B cell (primary cell): Measurements from ENCODE around the gene TMEM25.

Experiments used
- EZH2 ChIP-seq: IDR thresholded peaks from 2 replicates; pipeline ENCODE4 v1.6.1; 2012; ENCODE audit warnings: borderline replicate concordance, low read depth, mild to moderate bottlenecking, moderate library complexity, low read length; ENCODE audit not compliant: insufficient read depth, poor library complexity, severe bottlenecking
- TF ChIP-seq, protein P1 (sequence below): fragments of 200-600 bp; IDR thresholded peaks from one replicate; pipeline ENCODE4 v1.8.0; 2022; ENCODE audit warnings: antibody characterized with exemption, mild to moderate bottlenecking

GRCh38 chr11:118485273-118485672, 45.7 kb upstream of the TMEM25 start:
- TF ChIP-seq, protein P1, sequence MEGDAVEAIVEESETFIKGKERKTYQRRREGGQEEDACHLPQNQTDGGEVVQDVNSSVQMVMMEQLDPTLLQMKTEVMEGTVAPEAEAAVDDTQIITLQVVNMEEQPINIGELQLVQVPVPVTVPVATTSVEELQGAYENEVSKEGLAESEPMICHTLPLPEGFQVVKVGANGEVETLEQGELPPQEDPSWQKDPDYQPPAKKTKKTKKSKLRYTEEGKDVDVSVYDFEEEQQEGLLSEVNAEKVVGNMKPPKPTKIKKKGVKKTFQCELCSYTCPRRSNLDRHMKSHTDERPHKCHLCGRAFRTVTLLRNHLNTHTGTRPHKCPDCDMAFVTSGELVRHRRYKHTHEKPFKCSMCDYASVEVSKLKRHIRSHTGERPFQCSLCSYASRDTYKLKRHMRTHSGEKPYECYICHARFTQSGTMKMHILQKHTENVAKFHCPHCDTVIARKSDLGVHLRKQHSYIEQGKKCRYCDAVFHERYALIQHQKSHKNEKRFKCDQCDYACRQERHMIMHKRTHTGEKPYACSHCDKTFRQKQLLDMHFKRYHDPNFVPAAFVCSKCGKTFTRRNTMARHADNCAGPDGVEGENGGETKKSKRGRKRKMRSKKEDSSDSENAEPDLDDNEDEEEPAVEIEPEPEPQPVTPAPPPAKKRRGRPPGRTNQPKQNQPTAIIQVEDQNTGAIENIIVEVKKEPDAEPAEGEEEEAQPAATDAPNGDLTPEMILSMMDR = peak; percentile 8
- TF ChIP-seq EZH2 = no peak
